ENCODE measurements around the gene TMUB2. TPM values are rescaled to one million over a fixed set of nuclear protein-coding genes. Genes with fewer than 3 reads are reported as not detected.

TMUB2 gene
- total RNA-seq, 1 donor from 2014 or later, result 38.8 TPM

DNA sequence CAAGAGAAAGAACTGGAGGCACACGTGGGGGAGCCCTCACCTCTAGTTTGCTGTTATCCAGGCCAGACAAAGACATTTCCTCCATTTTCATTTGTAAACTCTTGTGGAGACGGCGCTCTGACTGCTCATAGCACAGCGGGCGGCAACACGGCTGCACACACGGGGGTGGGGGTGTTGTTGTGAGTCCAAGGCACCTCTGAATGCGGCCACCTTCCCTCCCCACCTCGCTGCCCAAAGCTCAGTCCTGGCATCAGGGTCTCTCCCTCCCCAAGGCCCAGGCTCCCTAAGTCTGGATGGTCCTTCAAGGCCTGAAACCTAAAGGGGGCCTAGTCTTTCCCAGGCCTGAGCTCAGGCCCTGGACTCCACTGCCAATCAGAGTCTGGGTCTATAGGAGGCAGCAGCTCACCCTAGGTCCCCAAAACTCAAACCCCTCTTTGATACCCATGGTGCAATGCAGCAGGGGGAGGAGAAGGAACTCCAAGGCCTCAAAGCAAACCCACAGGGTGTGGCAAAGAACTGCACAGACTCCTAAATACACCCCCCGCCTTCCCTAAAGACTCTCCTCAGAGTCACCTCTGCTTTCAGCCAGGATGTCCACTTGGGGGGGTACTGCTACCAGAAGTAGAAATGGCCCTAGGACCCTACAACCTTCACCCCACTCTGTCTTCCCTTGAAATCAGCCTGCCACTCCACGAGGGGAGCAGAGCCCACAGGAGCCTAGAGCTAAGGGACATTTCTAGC, 11.4 kb downstream of the TMUB2 start:
- Histone ChIP-seq H3K4me3 (peak overlapping the region; percentile 95), H3K9me3 (no peaks in the 10 kb centered on the region), H3K27me3 (no peaks in the 10 kb centered on the region), H3K36me3 (peaks cover 45% of the 10 kb centered on the region), H3K4me1 (peaks cover 15% of the 10 kb centered on the region), H3K27ac (peak overlapping the region; percentile 97)
- intact Hi-C loops (cut with DNase I), result no loop called here
- TF ChIP-seq, protein P1, sequence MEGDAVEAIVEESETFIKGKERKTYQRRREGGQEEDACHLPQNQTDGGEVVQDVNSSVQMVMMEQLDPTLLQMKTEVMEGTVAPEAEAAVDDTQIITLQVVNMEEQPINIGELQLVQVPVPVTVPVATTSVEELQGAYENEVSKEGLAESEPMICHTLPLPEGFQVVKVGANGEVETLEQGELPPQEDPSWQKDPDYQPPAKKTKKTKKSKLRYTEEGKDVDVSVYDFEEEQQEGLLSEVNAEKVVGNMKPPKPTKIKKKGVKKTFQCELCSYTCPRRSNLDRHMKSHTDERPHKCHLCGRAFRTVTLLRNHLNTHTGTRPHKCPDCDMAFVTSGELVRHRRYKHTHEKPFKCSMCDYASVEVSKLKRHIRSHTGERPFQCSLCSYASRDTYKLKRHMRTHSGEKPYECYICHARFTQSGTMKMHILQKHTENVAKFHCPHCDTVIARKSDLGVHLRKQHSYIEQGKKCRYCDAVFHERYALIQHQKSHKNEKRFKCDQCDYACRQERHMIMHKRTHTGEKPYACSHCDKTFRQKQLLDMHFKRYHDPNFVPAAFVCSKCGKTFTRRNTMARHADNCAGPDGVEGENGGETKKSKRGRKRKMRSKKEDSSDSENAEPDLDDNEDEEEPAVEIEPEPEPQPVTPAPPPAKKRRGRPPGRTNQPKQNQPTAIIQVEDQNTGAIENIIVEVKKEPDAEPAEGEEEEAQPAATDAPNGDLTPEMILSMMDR (IDR thresholded peaks at IDR 0.05), result no peak
- ATAC-seq (peak; percentile 5), DNase-seq (no peak)

DNA sequence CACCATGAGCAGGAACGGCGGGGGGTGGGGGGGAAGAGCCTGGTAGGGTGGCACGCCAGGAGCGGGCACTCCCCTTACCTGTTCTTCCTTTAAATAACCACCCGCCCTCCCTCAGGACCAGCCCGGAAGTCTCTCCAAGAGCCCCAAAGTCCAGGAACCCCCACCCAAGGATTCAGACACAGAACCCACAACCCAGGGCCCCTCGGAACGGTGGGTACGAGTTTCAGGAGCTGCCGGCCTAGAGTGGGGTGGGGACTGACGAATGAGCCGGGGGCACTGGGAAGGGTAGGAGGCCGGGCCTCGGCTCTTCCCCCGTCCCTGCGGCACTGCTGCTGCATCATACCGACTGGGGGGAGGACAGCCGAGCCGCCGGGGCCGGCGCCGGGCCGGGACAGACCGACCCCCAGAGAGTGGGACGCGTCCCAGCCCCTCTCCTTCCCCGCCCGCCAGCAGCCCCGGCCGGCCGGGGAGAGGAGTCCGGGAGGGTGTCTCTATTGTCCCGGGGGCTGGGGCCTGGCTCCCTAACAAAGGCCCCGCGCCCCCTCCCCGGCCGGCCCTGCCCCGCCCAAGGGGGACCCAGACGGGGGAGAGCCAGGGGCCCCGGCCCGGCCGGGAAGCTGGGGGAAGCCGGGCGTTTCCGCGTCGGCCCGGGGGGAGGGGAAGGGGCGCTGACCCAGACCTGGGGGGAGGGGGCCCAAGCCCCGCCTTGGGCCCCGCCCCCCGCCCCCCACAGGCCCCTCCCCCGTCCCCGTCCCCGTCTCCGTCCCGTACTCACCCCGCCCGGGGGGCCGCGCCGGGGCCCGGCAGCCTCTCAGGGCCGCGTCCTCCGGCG, 12.2 kb downstream of the TMUB2 start:
- TF ChIP-seq, protein P1 (IDR thresholded peaks at IDR 0.05), result no peak
- peaks cover 23% of the 10 kb centered on the region for H3K4me1 ChIP-seq
- peak overlapping the region; percentile 97 for H3K27ac ChIP-seq
- peak overlapping the region; percentile 95 for H3K4me3 ChIP-seq
- H3K27me3 ChIP-seq, result no peaks in the 10 kb centered on the region
- no peaks in the 10 kb centered on the region for H3K9me3 ChIP-seq
- peaks cover 37% of the 10 kb centered on the region for H3K36me3 ChIP-seq
- peak; percentile 87 for DNase-seq
- intact Hi-C loops (cut with DNase I), result no loop called here
- peak; percentile 43 for ATAC-seq

DNA sequence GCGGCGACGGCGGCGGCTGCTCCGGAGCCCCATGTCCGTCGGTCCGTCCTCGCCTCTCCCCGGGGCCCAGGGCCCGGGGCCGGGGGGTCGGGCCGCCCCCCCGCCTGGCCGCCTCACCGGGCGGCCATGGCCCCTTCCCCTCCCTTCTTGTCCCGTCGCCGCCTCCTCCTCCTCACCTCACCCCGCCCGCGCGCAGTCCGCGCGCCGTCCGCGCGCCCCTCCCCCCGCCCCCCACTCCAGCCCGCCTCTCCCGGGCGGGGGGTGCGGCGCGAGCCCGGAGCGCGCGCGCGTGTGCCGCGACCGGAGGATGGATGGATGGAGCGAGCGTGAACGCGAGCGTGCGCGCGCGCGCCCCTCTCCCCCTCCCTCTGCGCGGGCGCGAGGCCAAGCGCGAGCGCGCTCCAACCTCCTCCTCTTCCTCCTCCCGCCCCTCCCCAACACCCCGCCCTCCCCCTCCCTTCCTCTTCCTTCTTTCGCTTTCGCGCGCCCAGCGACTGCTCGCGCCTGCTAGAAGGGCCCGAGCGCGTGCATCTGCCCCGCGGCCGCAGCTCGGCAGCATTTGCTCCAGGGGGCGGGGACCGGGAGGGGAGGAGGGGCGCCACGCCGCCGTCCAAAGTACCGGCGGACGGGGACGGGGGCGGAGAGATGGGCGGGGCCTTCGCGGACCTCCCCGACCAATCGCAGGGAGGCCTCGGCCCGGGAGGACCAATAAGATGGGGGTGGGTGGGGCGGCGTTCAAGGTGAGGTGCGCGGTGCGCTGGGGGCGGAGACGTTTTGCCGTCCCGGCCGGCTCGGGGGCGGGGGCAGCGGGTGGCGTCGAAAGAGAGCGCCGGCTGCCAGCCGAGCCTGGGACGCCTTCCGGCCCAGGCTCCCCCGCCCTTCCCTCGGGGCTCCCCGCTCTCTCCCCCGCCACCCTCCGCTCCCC, 13.0 kb downstream of the TMUB2 start, which contains the start of gene ATXN7L3:
ATXN7L3 (minus strand) TSS at position 332 of the 925 bp plus-strand sequence. CDS start 1,814 bp downstream, outside the sequence.
- no peaks in the 10 kb centered on the region for H3K9me3 ChIP-seq
- TF ChIP-seq, protein P1 (IDR thresholded peaks at IDR 0.05), result no peak
- intact Hi-C loops (cut with DNase I), result no loop called here
- H3K4me3 ChIP-seq, result peak within 1 kb of the TSS; percentile 95
- peak within 1 kb of the TSS; percentile 97 for H3K27ac ChIP-seq
- H3K4me1 ChIP-seq, result peaks cover 26% of the 10 kb centered on the region
- ATAC-seq (peak; percentile 95), DNase-seq (peak; percentile 100)
- H3K27me3 ChIP-seq, result no peaks in the 10 kb centered on the region
- H3K36me3 ChIP-seq, result peaks cover 28% of the 10 kb centered on the region

DNA sequence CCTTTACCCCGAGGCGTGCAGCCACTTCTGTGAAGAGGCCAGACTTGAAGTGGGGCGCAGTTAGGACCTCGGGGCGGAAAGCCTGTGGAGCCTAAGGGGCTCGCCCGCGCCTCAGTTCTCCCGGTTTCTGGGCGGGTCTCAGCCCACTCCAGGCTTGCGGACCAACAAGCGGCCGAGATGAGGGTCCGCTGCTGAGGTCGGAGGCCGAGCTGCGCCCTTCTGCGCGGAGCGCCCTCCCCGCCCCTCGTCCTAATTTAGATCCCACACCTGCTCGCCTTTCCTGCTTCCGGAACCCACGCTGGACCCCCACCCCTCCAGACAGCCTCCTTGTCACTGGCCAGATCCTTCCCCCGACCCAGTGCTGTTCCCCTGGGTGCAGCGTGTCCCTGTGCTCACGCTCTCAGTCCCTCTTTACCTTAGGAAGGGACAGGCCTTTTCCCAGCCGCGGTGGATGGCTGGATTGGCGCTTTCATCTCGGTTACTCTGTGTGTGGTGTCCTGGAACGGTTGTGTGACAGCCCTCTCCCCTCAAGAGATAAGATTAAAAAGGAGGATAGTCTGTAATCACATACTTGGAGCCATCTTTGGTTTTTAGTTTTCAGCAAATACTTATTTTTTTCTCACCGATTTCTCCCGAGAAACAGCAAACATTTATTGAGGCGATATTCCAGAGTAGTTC, 13.8 kb downstream of the TMUB2 start:
- ATAC-seq (no peak), DNase-seq (no peak)
- H3K4me3 ChIP-seq, result peak overlapping the region; percentile 95
- H3K27ac ChIP-seq, result peak overlapping the region; percentile 97
- no peaks in the 10 kb centered on the region for H3K27me3 ChIP-seq
- no peaks in the 10 kb centered on the region for H3K9me3 ChIP-seq
- TF ChIP-seq, protein P1 (IDR thresholded peaks at IDR 0.05), result no peak
- H3K36me3 ChIP-seq, result peaks cover 20% of the 10 kb centered on the region
- H3K4me1 ChIP-seq, result peaks cover 26% of the 10 kb centered on the region
- intact Hi-C loops (cut with DNase I), result no loop called here

DNA sequence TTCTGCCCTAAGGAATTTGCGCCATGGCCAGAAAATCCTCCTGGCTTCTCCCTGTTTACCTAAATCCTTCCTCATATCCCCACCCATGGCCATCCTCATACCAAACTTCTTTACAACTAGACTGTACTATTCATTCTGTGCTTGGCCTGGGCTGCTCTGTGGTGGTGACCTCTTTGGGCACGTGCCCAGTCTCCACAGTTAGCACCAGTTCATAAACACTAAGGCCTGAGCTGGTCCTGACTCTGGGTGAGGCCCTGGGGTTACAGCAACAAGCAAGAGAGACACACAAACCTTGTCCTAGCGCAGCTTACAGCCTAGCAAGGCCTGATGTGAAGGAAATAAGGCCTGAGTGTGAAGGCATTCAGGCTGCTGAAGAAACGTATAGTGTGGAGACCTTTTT, 16.0 kb downstream of the TMUB2 start:
- ATAC-seq (no peak), DNase-seq (no peak)
- Histone ChIP-seq H3K4me1 (peaks cover 16% of the 10 kb centered on the region), H3K4me3 (no peak overlapping the region), H3K27ac (no peak overlapping the region), H3K9me3 (no peaks in the 10 kb centered on the region), H3K36me3 (peaks cover 15% of the 10 kb centered on the region), H3K27me3 (no peaks in the 10 kb centered on the region)
- intact Hi-C loops (cut with DNase I), result no loop called here
- TF ChIP-seq, protein P1 (IDR thresholded peaks at IDR 0.05), result no peak

All from upper lobe of right lung (tissue), 1 donor.